GM19023 (cell line): ENCODE data around the gene ICAM2.
A peak's percentile ranks its signal among the peaks of the same experiment; 100 is the strongest.

Source experiments
- ATAC-seq: cut with Tn5 transposase; IDR thresholded peaks from one replicate; pipeline ENCODE4 v1.9.1; 2021; ENCODE audit warnings: mild to moderate bottlenecking, moderate library complexity; ENCODE audit not compliant: unreplicated experiment

The ICAM2 gene

GRCh38 chr17:64020056-64020766 is at the start of gene ICAM2:
ICAM2 (minus strand) TSS chr17:64020633; CDS start chr17:64006691, 13,942 bp downstream.
- peak; percentile 56 for ATAC-seq

GRCh38 chr17:64070213-64070612 is 49.8 kb upstream of the ICAM2 start:
- ATAC-seq: no peak

DNA sequence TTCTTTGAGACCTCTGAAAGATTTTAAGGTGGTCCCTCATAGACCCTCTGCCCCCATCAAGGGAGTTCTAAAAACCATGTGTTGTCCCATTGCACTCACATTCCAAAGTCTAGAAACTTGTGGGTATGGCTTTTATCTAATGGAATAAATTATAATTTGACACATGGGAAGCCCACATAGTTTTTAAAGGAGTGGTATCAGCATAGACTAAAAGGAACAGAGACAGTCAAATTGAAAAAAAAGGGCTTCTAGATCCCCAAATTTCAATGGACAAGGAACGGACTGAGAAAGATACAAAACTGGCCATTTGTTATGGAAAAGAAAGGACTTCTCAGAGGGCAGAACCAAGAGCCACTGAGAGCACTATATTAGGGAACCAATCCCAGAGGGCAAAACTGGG is 48.7 kb upstream of the ICAM2 start:
- no peak for ATAC-seq

DNA sequence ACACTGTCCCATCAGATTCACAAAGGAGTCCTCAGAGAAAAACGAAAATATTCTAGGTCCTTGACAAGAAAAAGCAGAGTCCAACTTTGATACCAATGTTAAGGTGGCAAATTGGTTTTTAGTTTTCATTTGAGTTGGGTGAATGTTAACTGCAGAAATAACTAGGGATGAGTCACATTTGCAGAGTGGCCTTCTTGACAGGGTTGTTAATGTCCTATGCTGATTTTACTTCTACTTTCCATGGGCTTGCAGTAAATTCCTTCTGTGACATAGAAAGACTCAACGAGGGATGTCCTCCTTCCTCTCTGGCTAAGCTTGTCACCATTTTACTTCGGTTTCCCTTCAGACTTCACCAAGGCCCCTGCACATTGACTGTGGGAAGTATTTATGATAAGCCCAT is 47.2 kb upstream of the ICAM2 start:
- ATAC-seq: no peak

- ATAC-seq: no peak
Measured at GRCh38 chr17:64066716-64067115, 46.3 kb upstream of the ICAM2 start.

DNA sequence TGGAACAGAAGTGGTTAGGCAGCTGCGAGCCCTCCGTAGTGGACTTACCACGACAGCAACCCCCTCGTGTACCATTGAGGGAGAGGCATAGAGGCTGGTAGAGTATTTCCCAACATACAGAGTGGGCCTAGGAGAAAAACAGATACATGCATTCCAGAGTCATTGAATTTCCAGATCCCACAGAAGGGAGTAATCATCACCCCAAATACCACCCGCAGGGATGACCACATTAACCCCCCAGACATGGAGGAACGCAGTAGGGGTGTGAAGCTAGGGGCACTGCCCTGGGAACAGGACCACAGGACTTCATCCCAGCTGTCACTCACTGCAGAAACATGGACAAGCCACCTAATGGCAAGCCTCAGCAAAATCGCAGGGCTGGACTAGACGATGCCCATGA is 44.7 kb upstream of the ICAM2 start:
- no peak for ATAC-seq

- ATAC-seq: no peak
Measured at GRCh38 chr17:64064331-64064730, 43.9 kb upstream of the ICAM2 start.

- no peak for ATAC-seq
Measured at GRCh38 chr17:64063766-64064224, 43.4 kb upstream of the ICAM2 start.

GRCh38 chr17:64063088-64063487 is 42.7 kb upstream of the ICAM2 start:
- no peak for ATAC-seq

GRCh38 chr17:64061178-64061898 is 40.9 kb upstream of the ICAM2 start:
- ATAC-seq: no peak

GRCh38 chr17:64060331-64060730 is 39.9 kb upstream of the ICAM2 start:
- ATAC-seq: no peak

DNA sequence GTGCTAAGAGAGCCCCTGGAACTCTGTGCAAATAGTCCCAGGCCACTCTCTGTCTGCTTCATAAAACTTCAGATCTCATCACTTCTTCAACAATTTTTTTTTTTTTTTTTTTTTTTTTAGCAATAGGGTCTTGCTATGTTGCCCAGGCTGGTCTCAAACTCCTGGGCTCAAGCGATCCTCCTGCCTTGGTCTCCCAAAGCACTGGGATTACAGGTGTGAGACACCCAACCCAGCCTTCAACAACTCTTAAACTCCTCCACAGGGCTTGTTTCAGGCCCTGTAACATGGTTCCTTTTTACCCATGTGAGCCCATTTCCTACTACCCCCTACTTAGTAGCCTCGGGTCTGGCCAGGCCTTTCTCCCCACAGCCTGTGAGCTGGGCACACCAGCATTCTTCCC is 39.3 kb upstream of the ICAM2 start:
- ATAC-seq: no peak

GRCh38 chr17:64058621-64059020 is 38.2 kb upstream of the ICAM2 start:
- ATAC-seq: no peak

- no peak for ATAC-seq
Measured at GRCh38 chr17:64057701-64058263, 37.3 kb upstream of the ICAM2 start.

GRCh38 chr17:64056269-64057005 is 36.0 kb upstream of the ICAM2 start:
- ATAC-seq: peak; percentile 48

- ATAC-seq: no peak
Measured at GRCh38 chr17:64055183-64056142, 35.0 kb upstream of the ICAM2 start.

DNA sequence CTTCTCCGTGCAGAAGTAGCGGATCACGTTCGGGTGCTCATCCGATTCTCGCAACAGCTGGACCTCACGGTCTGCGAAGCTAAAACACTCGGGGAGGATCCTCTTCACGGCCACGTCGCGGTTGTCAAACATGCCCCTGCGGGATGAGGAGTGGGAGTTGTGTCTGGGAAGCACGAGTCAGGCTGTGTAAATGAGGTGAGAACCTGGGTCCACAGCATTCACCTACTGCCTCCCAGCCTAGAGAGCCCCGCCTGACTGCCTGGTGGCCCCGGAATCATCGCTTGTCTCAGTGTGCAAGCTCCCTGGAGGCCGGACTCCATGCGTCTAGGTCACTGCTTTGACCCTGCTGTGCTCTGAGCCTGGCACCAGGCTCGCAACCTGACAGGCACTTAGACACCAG is 33.9 kb upstream of the ICAM2 start:
- no peak for ATAC-seq

- no peak for ATAC-seq
Measured at GRCh38 chr17:64053101-64053500, 32.7 kb upstream of the ICAM2 start.

DNA sequence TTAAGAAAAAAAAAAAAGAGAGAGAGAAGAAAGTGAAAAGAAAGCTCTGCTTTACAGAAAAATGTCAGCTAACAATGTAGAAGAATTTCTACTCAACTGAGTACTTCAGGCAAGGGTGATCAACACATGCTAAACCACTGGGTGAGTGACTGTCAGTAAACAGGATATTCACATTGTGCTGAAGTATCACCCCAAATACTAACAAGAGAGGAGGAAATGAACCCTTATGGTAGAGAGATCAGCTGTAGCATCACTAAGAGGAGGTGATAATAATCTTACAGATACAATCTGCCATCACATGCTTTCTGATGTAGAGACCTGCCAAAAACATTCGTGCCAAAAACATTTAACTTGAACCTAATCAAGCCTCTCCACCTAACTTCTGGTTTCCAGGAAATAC is 30.7 kb upstream of the ICAM2 start:
- no peak for ATAC-seq

DNA sequence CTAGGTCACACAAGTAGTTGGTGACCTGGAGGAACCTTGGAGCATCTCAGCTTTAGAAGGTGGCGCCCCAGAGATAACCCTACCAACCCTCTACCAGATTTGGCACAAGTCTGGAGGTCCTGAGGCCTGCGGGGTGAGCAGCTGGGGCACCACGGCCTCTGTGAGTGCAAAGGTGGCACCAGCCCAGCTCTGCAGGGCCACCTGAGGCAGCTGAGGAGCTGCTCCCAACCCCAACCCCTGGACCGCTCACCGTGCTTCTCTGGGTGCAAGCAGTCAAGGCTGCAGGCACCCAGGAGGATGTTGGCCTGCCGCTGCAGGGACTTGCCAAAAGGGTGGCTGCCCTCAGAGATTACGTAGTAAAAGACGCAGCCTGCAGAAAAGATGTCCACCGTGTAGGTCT is 28.4 kb upstream of the ICAM2 start:
- no peak for ATAC-seq
